ENCODE results near the gene CD164L2.

The CD164L2 gene

GRCh38 chr1:27348861-27349783 lies 34.0 kb downstream of the CD164L2 start:
- Histone ChIP-seq H3K9me3 (no peaks in the 10 kb centered on the region), H3K4me3 (ENCODE audit: low read depth in 1 of 2, low read length in 1 of 2) (peak overlapping the region in 1 of 2 experiments; percentile 40), H3K4me1 (ENCODE audit: control insufficient read depth in 1 of 2, insufficient read depth in 1 of 2, low read depth in 1 of 2, low read length in 1 of 2) (peaks cover 13 to 24% of the 10 kb centered on the region in 2 experiments), H3K27me3 (no peaks in the 10 kb centered on the region), H3K36me3 (peaks cover 75% of the 10 kb centered on the region), H3K27ac (peak overlapping the region; percentile 50)
- no peak for TF ChIP-seq CTCF (IDR thresholded peaks at IDR 0.05)

GRCh38 chr1:27346991-27347624 lies 36.0 kb downstream of the CD164L2 start:
- Histone ChIP-seq H3K36me3 (peaks cover 57% of the 10 kb centered on the region), H3K4me1 (ENCODE audit: control insufficient read depth in 1 of 2, insufficient read depth in 1 of 2, low read depth in 1 of 2, low read length in 1 of 2) (peaks cover 34 to 44% of the 10 kb centered on the region in 2 experiments), H3K27ac (peak overlapping the region; percentile 18), H3K9me3 (no peaks in the 10 kb centered on the region), H3K4me3 (ENCODE audit: low read depth in 1 of 2, low read length in 1 of 2) (no peak overlapping the region), H3K27me3 (no peaks in the 10 kb centered on the region)
- TF ChIP-seq CTCF (IDR thresholded peaks at IDR 0.05): no peak

GRCh38 chr1:27346357-27346756 lies 36.8 kb downstream of the CD164L2 start:
- no peaks in the 10 kb centered on the region for H3K27me3 ChIP-seq
- peaks cover 50% of the 10 kb centered on the region for H3K36me3 ChIP-seq
- no peaks in the 10 kb centered on the region for H3K9me3 ChIP-seq
- H3K4me3 ChIP-seq (ENCODE audit: low read depth in 1 of 2, low read length in 1 of 2): no peak overlapping the region
- TF ChIP-seq CTCF (IDR thresholded peaks at IDR 0.05): no peak
- H3K4me1 ChIP-seq (ENCODE audit: control insufficient read depth in 1 of 2, insufficient read depth in 1 of 2, low read depth in 1 of 2, low read length in 1 of 2): peaks cover 40 to 49% of the 10 kb centered on the region in 2 experiments
- peak overlapping the region; percentile 23 for H3K27ac ChIP-seq

GRCh38 chr1:27345272-27345671 lies 37.9 kb downstream of the CD164L2 start:
- Histone ChIP-seq H3K27me3 (no peaks in the 10 kb centered on the region), H3K9me3 (no peaks in the 10 kb centered on the region), H3K27ac (peak overlapping the region; percentile 55), H3K36me3 (peaks cover 40% of the 10 kb centered on the region), H3K4me1 (ENCODE audit: control insufficient read depth in 1 of 2, insufficient read depth in 1 of 2, low read depth in 1 of 2, low read length in 1 of 2) (peaks cover 48 to 58% of the 10 kb centered on the region in 2 experiments), H3K4me3 (ENCODE audit: low read depth in 1 of 2, low read length in 1 of 2) (no peak overlapping the region)
- no peak for TF ChIP-seq CTCF (IDR thresholded peaks at IDR 0.05)

- no peak for TF ChIP-seq CTCF (IDR thresholded peaks at IDR 0.05)
- H3K27ac ChIP-seq: peak overlapping the region; percentile 99
- H3K36me3 ChIP-seq: peaks cover 24% of the 10 kb centered on the region
- peak overlapping the region; percentile 81 to 88 for H3K4me3 ChIP-seq (ENCODE audit: low read depth in 1 of 2, low read length in 1 of 2)
- H3K4me1 ChIP-seq (ENCODE audit: control insufficient read depth in 1 of 2, insufficient read depth in 1 of 2, low read depth in 1 of 2, low read length in 1 of 2): peaks cover 61% of the 10 kb centered on the region in 2 experiments
- H3K9me3 ChIP-seq: no peaks in the 10 kb centered on the region
- no peaks in the 10 kb centered on the region for H3K27me3 ChIP-seq
Observed at GRCh38 chr1:27343639-27344025, 39.5 kb downstream of the CD164L2 start.
